G401.6 (cell line): ENCODE measurements around the gene PPM1L.

Source experiments
- FAIRE-seq: peaks from 2 replicates; lab custom pipeline; 2012; peaks lifted over from hg19 to GRCh38; lab: Jason Lieb, UNC

PPM1L gene

DNA sequence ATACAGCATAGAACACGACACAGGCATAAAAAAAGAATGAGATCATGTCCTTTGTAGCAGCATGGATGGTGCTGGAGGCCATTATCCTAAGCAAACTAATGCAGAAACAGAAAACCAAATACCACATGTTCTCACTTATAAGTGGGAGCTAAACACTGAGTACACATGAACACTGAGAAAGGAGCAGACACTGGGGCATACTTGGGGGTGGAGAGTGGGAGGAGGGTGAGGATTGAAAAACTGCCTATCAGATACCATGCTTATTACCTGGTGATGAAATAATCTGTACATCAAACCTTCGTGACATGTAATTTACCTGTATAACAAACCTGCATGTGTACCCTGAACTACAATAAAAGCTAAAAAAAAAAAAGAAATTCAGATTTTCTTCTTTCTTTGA lies 100.4 kb downstream of the PPM1L start:
- no peak for FAIRE-seq

DNA sequence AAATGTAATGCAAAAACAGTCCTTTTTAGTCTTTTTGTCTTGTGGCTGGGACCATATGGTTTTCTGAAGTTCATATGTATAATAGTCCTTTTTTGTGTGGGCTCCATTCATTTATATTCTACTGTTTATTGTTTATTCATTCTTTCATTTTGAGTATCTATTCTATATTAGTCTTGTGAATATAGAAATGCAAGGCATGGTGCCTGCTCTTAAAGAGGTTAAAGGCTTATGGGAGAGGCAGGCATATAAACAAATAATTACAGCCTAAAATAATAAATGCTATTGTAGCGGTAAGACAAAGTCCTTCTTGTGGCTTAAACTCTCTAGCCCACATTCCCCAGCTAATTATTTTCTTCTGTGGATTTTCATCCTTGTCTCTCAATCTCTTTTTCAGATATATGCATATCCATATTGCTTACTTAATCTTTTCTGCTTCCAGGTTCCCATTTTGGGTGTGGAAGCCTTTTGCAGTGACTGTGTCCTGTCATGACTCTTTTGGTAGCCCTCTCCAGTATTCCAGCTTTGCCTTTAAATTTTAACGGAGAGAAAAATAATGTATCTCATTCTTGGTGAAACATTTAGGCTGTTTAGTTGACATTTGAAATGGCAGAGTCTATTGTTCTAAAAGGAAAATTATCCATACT lies 101.6 kb downstream of the PPM1L start:
- FAIRE-seq, result no peak

DNA sequence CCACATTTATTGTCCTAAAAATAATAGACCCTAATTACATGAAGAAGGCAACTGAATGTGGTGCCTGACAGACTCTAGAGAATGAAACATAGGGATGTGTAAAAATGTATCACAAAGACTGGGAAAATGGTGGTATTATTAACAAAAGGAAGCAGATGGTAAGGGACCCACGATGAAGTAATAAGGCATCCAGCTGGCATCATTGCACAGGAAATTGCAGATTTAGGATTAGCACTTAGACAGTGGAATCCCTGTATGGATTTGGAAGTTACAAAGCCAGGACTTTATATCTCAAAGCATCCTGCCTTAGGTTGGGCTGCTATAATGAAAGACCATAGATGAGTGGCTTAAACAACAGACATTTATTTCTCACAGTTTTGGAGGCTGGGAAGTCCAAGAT lies 104.3 kb downstream of the PPM1L start:
- FAIRE-seq, result no peak

GRCh38 chr3:160869825-160870224 lies 113.8 kb downstream of the PPM1L start:
- no peak for FAIRE-seq

DNA sequence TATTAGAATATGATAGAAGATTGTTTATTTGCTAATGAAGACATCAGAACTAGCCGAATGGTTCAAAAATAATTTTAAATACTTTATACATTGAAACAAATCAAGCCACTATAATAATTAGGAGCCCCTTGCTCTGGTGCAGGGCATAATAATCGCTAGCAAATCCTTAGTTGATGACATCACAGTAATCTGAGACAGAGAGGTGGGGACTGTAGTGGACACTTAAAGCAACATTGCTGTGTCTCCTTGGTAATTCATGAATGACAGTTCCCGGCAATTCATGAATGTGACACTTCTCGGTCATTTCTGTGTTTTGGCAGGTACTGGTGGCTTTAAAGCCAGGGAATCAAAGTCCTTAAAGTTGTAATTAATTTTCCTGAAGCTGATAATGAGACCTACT lies 114.3 kb downstream of the PPM1L start:
- FAIRE-seq, result no peak

DNA sequence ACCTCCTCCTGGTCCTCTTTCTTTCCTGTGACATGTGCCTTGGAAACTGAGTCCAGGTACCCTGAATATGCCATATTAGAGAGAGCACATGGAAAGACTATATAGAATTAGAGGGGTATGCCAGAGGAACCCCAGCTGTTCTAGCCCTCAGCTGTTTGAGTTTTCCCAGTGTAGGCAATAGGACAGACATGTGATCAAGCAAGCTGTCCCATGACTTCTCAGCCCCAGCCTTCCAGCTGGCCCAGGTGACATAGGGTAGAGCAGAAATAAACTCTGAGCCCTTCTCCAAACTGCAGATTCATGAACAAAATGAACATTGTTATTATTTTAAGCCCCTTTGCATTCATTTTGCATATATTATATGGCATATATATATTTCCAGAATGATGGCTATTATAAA lies 118.7 kb downstream of the PPM1L start:
- no peak for FAIRE-seq

DNA sequence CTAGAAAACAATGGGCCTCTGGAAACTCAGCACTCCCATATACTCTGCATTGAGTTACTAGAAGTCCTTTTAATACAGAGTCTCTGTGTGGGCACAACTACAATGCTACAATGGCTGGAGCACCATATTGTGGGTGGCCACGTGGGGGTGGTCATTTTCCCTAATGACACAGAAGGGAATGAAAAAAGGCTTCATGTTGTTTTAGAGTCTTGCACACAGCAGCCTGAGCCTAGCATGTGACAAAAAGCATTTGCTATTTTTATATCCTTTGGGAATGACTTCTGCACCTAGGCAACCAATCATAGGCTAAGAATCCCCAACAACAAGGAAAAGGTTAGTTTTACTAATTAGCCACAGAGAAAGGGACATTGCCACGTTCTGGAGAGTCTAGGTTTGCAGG lies 120.6 kb downstream of the PPM1L start:
- no peak for FAIRE-seq

GRCh38 chr3:160879859-160880258 lies 123.8 kb downstream of the PPM1L start:
- no peak for FAIRE-seq

- FAIRE-seq, result no peak
Measured at GRCh38 chr3:160883373-160883772, 127.3 kb downstream of the PPM1L start.

- no peak for FAIRE-seq
Measured at GRCh38 chr3:160885791-160886286, 129.8 kb downstream of the PPM1L start.

DNA sequence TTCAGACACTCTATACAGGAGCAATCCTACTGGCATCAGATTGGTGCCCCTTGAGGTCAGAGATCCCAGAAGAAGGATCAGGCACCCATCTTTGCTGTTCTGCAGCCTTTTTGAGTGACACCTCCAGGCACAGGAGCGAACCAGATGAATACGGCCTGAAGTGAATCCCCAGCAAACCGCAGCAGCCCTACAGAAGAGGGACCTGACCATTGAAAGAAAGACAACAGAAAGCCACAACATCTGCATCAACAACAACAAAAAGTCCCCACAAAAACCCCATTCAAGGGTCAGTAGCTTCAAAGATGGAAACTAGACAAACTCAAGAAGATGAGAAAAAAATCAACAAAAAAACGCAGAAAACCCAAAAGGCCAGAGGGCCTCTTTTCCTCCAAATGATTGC lies 130.4 kb downstream of the PPM1L start:
- FAIRE-seq, result no peak

GRCh38 chr3:160893207-160893606 lies 137.2 kb downstream of the PPM1L start:
- FAIRE-seq, result no peak

DNA sequence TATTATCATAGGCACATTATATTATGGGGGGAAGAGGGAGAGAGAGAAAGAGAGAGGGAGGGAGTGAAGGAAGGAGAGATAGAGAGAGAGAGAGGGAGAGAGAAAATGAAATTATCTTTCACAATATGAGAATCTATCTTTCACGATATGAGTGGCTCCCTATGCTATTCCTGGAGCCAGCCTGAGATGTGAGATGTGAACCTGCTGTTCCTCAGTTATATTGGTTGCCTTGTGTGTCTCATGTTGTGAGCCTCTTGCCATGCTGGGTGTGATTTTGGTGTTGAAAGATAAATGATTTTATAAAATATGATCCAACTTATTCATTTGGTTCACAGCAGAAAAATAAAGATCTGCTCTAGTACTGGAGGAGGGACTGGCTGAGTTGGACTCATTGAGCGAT lies 148.7 kb downstream of the PPM1L start:
- no peak for FAIRE-seq

DNA sequence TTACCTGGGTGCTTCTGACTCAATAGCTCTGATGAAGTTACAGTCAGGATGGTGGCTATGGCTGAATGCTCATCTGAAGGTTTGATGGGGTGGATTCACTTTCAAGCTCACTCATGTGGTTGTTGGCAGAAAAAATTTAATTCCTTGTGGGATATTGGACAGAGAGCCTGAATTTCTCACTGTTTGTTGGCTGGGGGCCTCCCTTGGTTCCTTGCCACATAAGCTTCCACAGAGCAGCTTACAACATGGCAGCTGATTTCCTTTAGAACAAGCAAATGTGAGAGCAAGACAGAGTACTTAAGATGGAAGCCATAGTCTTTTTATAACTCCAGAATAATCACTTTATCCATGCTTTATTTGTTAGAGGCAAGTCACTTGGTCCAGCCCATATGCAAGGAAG lies 150.6 kb downstream of the PPM1L start:
- no peak for FAIRE-seq

GRCh38 chr3:160909917-160910316 lies 153.9 kb downstream of the PPM1L start:
- FAIRE-seq, result no peak

GRCh38 chr3:160911411-160911810 lies 155.4 kb downstream of the PPM1L start:
- no peak for FAIRE-seq

DNA sequence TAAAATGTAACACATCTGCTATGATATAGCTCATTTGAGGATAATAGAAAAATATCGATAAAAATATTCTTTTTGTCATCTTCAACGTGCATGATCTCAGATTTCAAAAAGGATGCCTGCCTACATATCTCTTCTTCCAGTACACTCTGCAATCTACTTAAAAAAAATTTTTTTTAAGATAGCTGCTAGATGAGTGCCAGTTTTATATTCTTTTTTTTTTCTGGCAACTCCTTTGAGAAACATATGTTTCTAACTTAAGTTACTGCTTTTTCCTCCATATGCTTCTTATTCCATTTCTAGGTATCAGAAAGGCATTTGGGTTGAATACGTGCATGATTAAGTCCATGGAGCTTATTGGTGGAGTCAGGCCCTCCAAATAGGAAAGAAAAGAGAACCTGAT lies 160.4 kb downstream of the PPM1L start:
- no peak for FAIRE-seq

- no peak for FAIRE-seq
Measured at GRCh38 chr3:160919942-160920341, 163.9 kb downstream of the PPM1L start.

GRCh38 chr3:160921020-160921635 lies 165.1 kb downstream of the PPM1L start:
- FAIRE-seq, result peak; percentile 75

DNA sequence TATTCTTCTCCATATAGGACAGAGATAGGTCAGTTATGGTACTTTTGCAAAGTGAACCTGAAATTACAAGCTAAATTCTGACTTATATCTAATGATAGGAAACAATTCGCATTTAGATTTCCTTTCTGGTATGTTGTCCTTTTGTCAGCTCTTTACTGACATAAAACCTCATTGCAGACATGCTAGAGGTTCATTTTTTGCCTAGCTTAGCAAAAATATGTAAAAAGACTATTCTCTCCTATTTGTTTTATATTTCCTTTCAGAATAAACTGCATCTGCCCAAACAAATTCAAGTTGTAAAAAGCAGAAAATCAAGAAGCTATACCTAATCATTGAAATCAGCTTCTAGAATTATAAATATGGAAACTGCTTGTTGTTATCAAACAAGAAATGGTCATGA lies 168.7 kb downstream of the PPM1L start:
- no peak for FAIRE-seq

- no peak for FAIRE-seq
Measured at GRCh38 chr3:160927620-160928019, 171.6 kb downstream of the PPM1L start.

- no peak for FAIRE-seq
Measured at GRCh38 chr3:160928183-160928726, 172.2 kb downstream of the PPM1L start.

GRCh38 chr3:160929595-160929994 lies 173.6 kb downstream of the PPM1L start:
- no peak for FAIRE-seq

- FAIRE-seq, result no peak
Measured at GRCh38 chr3:160931474-160931873, 175.4 kb downstream of the PPM1L start.
